Pulmonary artery endothelial cell (primary cell): ENCODE results near the gene ARPP21. TPM values are rescaled to one million over a fixed set of nuclear protein-coding genes. Genes with fewer than 3 reads are reported as not detected.
"Not testable (repeated sequence)": the region's sequence is repeated elsewhere in the genome, so short reads cannot be mapped to it uniquely, and the experiment has no call there.

Experiments used
- DNase-seq: peaks from one replicate; pipeline ENCODE4 v3.0.0-alpha.2; 2011; ENCODE audit warnings: low read depth, low spot score
- total RNA-seq: library from RNA; depleted of rRNA; stranded (reverse); fragments of >200 nt; gene quantifications from 2 replicates; pipeline ENCODE4 v1.2.3, GENCODE V29; 2014

The ARPP21 gene
- total RNA-seq, 1 donor from 2014 or later = 0.07 TPM

- no peak for DNase-seq
These were observed 138.5 kb downstream of the ARPP21 start for GRCh38 chr3:35777563-35778554.

DNA sequence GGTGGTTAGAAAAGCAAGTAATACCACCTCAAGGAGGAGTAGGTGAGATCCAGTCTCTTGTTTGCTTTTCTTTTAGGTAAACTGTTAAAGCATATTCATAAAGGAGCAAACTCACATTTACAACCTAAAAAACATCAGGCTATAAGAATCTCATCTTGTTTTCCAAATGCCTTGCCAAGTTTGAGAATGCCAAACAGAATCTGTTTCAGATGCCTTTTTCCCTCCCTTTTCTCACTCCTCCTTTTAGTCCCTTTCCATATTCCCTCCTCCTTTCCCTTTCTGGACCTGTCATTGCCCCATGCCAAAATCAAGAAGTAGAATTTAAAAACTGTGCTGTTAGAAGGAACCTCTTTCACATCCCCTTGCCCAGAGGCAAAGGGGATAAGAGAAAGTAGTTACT is 140.3 kb downstream of the ARPP21 start:
- DNase-seq = no peak

- no peak for DNase-seq
These were observed 141.5 kb downstream of the ARPP21 start for GRCh38 chr3:35780800-35781199.

DNA sequence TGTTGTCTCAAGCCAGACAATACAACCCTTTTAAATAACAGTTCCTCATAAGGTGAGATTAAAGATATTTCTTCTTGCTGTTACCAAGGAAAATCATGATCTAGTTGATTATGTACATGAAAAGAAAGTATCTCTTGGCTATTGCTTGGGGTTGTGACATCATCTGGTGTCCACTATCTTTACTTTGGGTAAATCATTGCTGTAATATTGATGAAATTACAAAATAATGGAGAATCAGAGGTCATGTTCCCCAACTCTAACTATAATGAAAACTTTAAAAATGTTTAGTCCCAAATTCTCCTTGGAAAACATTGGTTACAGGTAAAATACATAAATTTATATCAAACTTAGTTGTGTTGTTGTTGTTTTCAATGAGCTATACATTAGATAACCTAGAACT is 142.2 kb downstream of the ARPP21 start:
- DNase-seq = no peak

DNA sequence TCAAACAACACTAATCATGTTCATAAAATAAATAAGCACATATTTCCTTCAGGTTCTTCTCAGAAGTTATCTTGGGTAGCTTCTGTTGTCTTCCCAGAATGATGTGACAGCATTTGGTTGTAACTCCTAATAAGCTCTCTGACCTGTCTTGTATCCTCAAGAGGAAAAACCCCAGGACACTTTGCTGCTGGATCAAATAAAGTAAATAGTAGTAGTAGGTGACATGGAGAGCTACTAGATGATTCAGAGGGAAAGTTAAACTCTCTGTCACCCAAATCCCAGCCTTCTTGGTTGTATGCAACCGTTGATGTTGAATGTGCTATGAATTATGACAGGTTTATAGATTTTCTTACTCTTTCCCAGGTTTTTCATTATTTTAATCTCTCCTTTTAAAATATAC is 143.0 kb downstream of the ARPP21 start:
- no peak for DNase-seq

- DNase-seq = no peak
These were observed 144.8 kb downstream of the ARPP21 start for GRCh38 chr3:35784169-35784568.

GRCh38 chr3:35785234-35785888 is 146.0 kb downstream of the ARPP21 start:
- DNase-seq = no peak

DNA sequence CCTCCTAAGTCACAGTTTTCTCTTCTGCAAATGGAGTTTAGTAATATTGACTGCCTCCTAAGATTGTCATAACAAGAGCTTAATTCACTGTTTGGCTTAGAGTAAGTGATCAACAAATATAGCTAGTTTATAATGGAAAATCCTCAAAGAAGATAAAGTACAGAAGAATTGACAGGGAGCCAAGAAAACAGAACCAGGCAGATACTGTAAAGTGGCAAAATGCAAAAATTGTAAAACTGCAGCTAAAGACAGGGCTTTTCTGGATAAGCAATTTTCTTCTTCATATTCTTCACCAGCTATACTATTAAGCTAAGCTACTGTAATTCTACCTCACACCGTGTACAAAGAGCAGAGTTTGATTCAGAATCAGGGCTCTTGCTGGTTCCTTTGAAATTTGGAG is 148.6 kb downstream of the ARPP21 start:
- DNase-seq = no peak

DNA sequence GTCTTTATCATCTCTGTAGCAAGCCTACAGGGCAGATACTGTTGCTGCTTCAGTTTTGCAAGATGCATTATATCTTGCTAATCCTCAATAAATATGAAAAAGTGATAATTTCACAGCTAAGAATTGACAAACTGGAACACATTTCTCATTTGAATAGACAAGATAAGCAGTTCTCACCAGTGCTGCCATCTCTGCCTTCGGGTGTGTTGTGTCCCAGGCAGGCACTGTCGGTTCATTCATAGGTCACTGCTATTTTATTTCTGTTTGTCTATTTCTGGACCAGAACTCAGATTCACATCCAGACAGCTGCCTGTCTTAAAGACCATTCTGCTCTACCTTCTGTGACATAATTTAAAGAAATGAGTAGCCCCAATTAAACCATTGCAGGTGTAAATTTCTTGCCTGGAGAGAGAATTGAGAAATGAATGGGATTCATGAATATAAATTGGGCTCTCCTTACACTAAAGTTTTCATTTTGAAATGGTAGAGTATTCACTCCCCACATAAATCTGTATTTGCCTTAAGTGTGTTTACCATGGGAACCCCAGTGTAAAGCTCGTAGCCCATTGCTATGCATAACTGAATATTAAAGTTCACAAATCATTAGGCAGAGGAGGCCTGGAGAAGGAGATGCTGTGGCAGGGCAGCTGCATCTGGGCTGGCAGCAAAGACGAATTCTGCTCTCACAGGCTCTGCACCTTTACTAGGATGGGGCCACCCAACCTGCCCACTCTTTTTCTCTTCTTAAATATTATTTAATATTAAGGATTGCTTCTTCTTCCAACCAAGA is 149.9 kb downstream of the ARPP21 start:
- no peak for DNase-seq

DNA sequence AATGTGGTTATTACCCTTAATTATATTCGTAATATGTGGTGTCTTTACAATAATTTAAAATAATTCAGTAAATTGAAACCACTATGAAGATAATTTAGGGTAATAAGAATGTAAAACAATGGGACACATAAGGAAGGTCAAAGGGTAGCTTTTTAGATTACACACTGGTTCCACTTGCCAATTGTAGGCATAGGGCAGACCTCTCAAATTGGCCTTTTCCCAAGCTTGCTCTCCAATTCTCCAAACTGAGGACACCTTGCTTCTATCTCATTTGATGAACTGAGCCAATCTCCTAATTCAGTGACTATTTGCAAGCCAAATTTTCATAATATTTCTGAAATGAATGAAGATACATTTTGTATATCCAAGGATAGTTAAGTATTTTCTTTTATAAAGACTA is 151.4 kb downstream of the ARPP21 start:
- DNase-seq = no peak

GRCh38 chr3:35793667-35794066 is 154.3 kb downstream of the ARPP21 start:
- no peak for DNase-seq

DNA sequence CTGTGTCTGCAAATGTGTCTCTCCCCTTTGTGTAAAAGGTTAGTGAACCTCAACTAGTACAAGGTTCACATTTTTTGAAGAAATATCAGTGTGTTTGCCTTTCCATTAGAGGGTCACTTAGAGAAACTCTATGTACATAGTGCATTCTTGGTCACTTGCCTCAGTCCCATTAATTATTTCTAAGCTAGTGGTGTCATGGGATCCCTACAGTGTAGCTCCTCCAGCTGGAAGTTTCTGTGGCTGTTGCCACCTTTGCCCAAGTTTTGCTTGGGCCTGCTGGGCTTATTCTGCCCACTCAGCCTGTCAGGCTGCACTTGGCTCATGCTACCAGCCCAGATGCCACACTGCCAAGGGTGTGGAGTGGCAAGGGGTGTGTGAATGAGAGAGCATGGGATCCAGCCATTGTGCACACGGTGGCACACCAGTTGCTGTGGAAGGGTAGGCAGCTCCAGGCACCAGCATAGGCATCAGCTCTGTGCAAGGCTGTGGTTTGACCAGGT is 161.7 kb downstream of the ARPP21 start:
- no peak for DNase-seq

DNA sequence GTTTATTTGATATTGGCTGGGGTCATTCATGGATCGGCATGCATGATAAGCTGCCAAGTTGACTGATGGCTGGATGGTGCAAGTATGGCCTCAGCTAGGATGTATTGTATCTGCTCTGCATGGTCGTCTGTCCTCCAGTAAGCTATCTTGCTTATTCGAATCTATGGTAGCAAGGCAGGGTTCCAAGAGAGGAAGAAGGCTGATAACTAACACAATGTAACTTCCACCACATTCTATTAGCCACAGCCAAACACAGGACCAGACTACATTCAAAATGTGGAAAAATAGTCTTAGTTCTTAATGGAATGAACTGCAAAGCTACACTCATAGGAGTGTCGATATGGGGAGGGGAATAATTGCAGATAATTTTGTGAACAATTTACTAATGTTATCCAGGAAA is 175.2 kb downstream of the ARPP21 start:
- no peak for DNase-seq

DNA sequence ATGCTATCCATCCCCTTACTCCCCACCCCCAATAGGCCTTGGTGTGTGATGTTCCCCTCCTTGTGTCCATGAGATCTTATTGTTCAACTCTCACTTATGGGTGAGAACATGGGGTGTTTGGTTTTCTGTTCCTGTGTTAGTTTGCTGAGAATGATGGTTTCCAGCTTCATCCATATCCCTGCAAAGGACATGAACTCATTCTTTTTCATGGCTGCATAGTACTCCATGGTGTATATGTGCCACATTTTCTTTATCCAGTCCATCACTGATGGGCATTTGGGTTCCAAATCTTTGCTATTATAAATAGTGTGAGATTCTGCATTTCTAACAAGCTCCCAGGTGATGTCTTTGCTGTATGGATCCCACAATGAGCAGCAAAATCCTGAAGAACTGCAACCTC is 176.5 kb downstream of the ARPP21 start:
- DNase-seq = not testable (repeated sequence)

- no peak for DNase-seq
These were observed 177.9 kb downstream of the ARPP21 start for GRCh38 chr3:35817216-35817615.

- DNase-seq = no peak
These were observed 192.8 kb downstream of the ARPP21 start for GRCh38 chr3:35832140-35832571.
